Smooth muscle cell (in vitro differentiated cells): ENCODE data around the gene UGT3A1. TPM values are rescaled to one million over a fixed set of nuclear protein-coding genes. Genes with fewer than 3 reads are reported as not detected.

Experiments used
- DNase-seq: peaks from one replicate; lab custom pipeline; 2025; ENCODE audit not compliant: unreplicated experiment; lab: John Stamatoyannopoulos, UW
- H2AFZ ChIP-seq: fragments of 200-600 bp; sonication (generic); 2 replicates; pipeline ENCODE4 v1.6.0; 2016; ENCODE audit warnings: antibody characterized with exemption, low read depth, mild to moderate bottlenecking
- H3F3A ChIP-seq: fragments of 200-600 bp; sonication (generic); 2 replicates; pipeline ENCODE4 v1.6.0; 2017; ENCODE audit warnings: antibody characterized with exemption, low read depth
- H3K27ac ChIP-seq: fragments of 200-600 bp; sonication (generic); 2 replicates; pipeline ENCODE4 v1.5.1; 2016; ENCODE audit warnings: low read depth, mild to moderate bottlenecking
- H3K27me3 ChIP-seq: fragments of 200-600 bp; sonication (generic); 2 replicates; pipeline ENCODE4 v1.6.1; 2016; ENCODE audit warnings: low read depth, mild to moderate bottlenecking
- H3K36me3 ChIP-seq: fragments of 200-600 bp; sonication (generic); 2 replicates; pipeline ENCODE4 v1.5.1; 2016; ENCODE audit warnings: low read depth
- H3K4me1 ChIP-seq: fragments of 200-600 bp; sonication (generic); 2 replicates; pipeline ENCODE4 v1.5.1; 2016; ENCODE audit warnings: low read depth
- H3K4me2 ChIP-seq: fragments of 200-600 bp; sonication (generic); 2 replicates; pipeline ENCODE4 v1.6.0; 2016; ENCODE audit warnings: mild to moderate bottlenecking
- H3K4me3 ChIP-seq: fragments of 200-600 bp; sonication (generic); 2 replicates; pipeline ENCODE4 v1.5.1; 2016; ENCODE audit warnings: mild to moderate bottlenecking
- H3K79me2 ChIP-seq: fragments of 200-600 bp; sonication (generic); 2 replicates; pipeline ENCODE4 v1.6.0; 2016; ENCODE audit warnings: low read depth, mild to moderate bottlenecking
- H3K9ac ChIP-seq: fragments of 200-600 bp; sonication (generic); 2 replicates; pipeline ENCODE4 v1.6.0; 2016; ENCODE audit warnings: low read depth
- H3K9me3 ChIP-seq: fragments of 200-600 bp; sonication (generic); replicated peaks from 2 replicates; pipeline ENCODE4 v1.5.1; 2016; ENCODE audit warnings: low read depth
- H4K20me1 ChIP-seq: fragments of 200-600 bp; sonication (generic); 2 replicates; pipeline ENCODE4 v1.6.0; 2016; ENCODE audit warnings: low read depth
- CTCF ChIP-seq: fragments of 200-600 bp; sonication (generic); IDR thresholded peaks from 2 replicates; pipeline ENCODE4 v1.5.1; 2017; ENCODE audit warnings: borderline replicate concordance, mild to moderate bottlenecking, antibody characterized with exemption; ENCODE audit not compliant: insufficient read depth, poor library complexity, severe bottlenecking
- WGBS: methylation state at CpG from one replicate; pipeline ENCODE4 v1.1.7; 2016; ENCODE audit warnings: low lambda C conversion rate; 5-methylcytosine and 5-hydroxymethylcytosine counted together
- polyA plus RNA-seq: library from polyadenylated mRNA; unstranded; fragments of >200 nt; fragmentation: Nextera tagmentation; extraction: Ambion mirVana; gene quantifications from 2 replicates; pipeline ENCODE4 v1.2.1, GENCODE V29; 2016
- total RNA-seq: library from RNA; depleted of rRNA; stranded (reverse); fragments of >200 nt; gene quantifications from 2 replicates; pipeline ENCODE4 v1.2.3, GENCODE V29; 2014

Gene UGT3A1
- total and polyA plus RNA-seq, 2 experiments from 2014 or later, result not detected

- WGBS, result 45% methylated on average over 13 of the region's 13 CpGs
- Histone ChIP-seq H3K4me3 (no peak overlapping the region), H3F3A (no peaks in the 10 kb centered on the region), H3K4me1 (no peaks in the 10 kb centered on the region), H3K9me3 (no peaks in the 10 kb centered on the region), H3K79me2 (no peaks in the 10 kb centered on the region), H2AFZ (no peak overlapping the region), H3K9ac (no peak overlapping the region), H3K36me3 (no peaks in the 10 kb centered on the region), H3K27ac (no peak overlapping the region), H3K4me2 (peak overlapping the region; percentile 78), H4K20me1 (no peaks in the 10 kb centered on the region), H3K27me3 (peaks cover 16% of the 10 kb centered on the region)
- DNase-seq, result peak; percentile 6
- TF ChIP-seq CTCF, result peak; percentile 83
Measured at GRCh38 chr5:35926389-35927051, 64.7 kb downstream of the UGT3A1 start.

- peaks cover 13% of the 10 kb centered on the region for H3K27me3 ChIP-seq
- peak overlapping the region; percentile 75 for H3K4me2 ChIP-seq
- H4K20me1 ChIP-seq, result no peaks in the 10 kb centered on the region
- no peak overlapping the region for H2AFZ ChIP-seq
- peak; percentile 14 for DNase-seq
- no peaks in the 10 kb centered on the region for H3K79me2 ChIP-seq
- TF ChIP-seq CTCF, result peak; percentile 67
- no peak overlapping the region for H3K27ac ChIP-seq
- H3F3A ChIP-seq, result no peaks in the 10 kb centered on the region
- no peaks in the 10 kb centered on the region for H3K36me3 ChIP-seq
- WGBS, result 22% methylated on average over 21 of the region's 21 CpGs
- H3K4me1 ChIP-seq, result no peaks in the 10 kb centered on the region
- H3K9ac ChIP-seq, result no peak overlapping the region
- H3K4me3 ChIP-seq, result no peak overlapping the region
- no peaks in the 10 kb centered on the region for H3K9me3 ChIP-seq
Measured at GRCh38 chr5:35924950-35925722, 66.1 kb downstream of the UGT3A1 start.

GRCh38 chr5:35924122-35924949, 66.9 kb downstream of the UGT3A1 start:
- no peak for DNase-seq
- Histone ChIP-seq H4K20me1 (no peaks in the 10 kb centered on the region), H3K4me1 (no peaks in the 10 kb centered on the region), H3K27ac (no peak overlapping the region), H3F3A (no peaks in the 10 kb centered on the region), H3K9ac (no peak overlapping the region), H3K4me3 (no peak overlapping the region), H3K4me2 (peak overlapping the region; percentile 75), H3K9me3 (no peaks in the 10 kb centered on the region), H3K36me3 (no peaks in the 10 kb centered on the region), H2AFZ (no peak overlapping the region), H3K27me3 (peaks cover 13% of the 10 kb centered on the region), H3K79me2 (no peaks in the 10 kb centered on the region)
- 60% methylated on average over 10 of the region's 10 CpGs for WGBS
- TF ChIP-seq CTCF, result no peak
